ENCODE data around the gene EFEMP2.

Gene EFEMP2

GRCh38 chr11:65883058-65883761 lies 10.6 kb upstream of the EFEMP2 start:
- H3K27ac ChIP-seq = no peak overlapping the region
- TF ChIP-seq, protein P1, sequence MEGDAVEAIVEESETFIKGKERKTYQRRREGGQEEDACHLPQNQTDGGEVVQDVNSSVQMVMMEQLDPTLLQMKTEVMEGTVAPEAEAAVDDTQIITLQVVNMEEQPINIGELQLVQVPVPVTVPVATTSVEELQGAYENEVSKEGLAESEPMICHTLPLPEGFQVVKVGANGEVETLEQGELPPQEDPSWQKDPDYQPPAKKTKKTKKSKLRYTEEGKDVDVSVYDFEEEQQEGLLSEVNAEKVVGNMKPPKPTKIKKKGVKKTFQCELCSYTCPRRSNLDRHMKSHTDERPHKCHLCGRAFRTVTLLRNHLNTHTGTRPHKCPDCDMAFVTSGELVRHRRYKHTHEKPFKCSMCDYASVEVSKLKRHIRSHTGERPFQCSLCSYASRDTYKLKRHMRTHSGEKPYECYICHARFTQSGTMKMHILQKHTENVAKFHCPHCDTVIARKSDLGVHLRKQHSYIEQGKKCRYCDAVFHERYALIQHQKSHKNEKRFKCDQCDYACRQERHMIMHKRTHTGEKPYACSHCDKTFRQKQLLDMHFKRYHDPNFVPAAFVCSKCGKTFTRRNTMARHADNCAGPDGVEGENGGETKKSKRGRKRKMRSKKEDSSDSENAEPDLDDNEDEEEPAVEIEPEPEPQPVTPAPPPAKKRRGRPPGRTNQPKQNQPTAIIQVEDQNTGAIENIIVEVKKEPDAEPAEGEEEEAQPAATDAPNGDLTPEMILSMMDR (IDR thresholded peaks at IDR 0.05) = no peak
- DNase-seq (ENCODE audit: low spot score) = no peak
- no peak overlapping the region for H3K4me3 ChIP-seq

GRCh38 chr11:65882120-65883057 lies 9.8 kb upstream of the EFEMP2 start:
- Histone ChIP-seq H3K4me3 (no peak overlapping the region), H3K27ac (no peak overlapping the region)
- DNase-seq (ENCODE audit: low spot score) = no peak
- TF ChIP-seq, protein P1 (IDR thresholded peaks at IDR 0.05) = no peak

DNA sequence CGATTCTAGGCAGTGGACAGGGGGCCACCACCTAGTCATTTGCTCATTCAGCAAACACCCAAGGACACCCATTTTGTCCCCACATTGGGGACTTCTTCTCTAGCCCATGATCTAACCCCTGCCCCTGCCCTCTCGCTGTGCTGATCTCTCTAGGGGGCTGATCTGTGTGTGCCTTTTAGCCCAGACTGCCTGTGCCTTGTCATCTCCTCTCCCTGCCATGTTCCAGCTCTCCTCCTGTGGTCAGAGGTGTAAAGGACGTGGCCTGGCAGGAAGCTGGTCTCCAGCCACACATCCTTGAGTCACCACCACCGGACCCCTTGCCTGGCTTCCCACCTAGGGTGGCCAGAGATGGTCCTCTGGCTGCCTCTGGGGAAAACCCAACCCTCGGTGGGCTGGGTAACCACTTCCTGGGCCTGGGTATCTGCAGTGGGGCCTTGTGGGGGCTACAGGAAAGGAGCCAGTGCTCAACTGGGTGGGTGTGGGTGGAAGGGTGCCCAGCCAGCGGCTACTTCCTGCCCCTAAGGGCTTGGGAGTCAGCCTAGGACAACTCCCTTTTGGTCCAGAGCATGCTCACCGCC lies 8.3 kb upstream of the EFEMP2 start:
- no peak for DNase-seq (ENCODE audit: low spot score)
- Histone ChIP-seq H3K27ac (no peak overlapping the region), H3K4me3 (no peak overlapping the region)
- TF ChIP-seq, protein P1 (IDR thresholded peaks at IDR 0.05) = no peak

- Histone ChIP-seq H3K4me3 (no peak overlapping the region), H3K27ac (no peak overlapping the region)
- no peak for DNase-seq (ENCODE audit: low spot score)
- TF ChIP-seq, protein P1 (IDR thresholded peaks at IDR 0.05) = no peak
These were observed 7.4 kb upstream of the EFEMP2 start for GRCh38 chr11:65880027-65880426.

GRCh38 chr11:65879617-65880016 lies 7.0 kb upstream of the EFEMP2 start, which contains the start of gene CTSW:
TSS of gene CTSW (plus strand) at chr11:65879837. CDS start at chr11:65879855, 18 bp downstream.
- DNase-seq (ENCODE audit: low spot score) = no peak
- TF ChIP-seq, protein P1 (IDR thresholded peaks at IDR 0.05) = no peak
- no peak within 1 kb of the TSS for H3K27ac ChIP-seq
- H3K4me3 ChIP-seq = no peak within 1 kb of the TSS

DNA sequence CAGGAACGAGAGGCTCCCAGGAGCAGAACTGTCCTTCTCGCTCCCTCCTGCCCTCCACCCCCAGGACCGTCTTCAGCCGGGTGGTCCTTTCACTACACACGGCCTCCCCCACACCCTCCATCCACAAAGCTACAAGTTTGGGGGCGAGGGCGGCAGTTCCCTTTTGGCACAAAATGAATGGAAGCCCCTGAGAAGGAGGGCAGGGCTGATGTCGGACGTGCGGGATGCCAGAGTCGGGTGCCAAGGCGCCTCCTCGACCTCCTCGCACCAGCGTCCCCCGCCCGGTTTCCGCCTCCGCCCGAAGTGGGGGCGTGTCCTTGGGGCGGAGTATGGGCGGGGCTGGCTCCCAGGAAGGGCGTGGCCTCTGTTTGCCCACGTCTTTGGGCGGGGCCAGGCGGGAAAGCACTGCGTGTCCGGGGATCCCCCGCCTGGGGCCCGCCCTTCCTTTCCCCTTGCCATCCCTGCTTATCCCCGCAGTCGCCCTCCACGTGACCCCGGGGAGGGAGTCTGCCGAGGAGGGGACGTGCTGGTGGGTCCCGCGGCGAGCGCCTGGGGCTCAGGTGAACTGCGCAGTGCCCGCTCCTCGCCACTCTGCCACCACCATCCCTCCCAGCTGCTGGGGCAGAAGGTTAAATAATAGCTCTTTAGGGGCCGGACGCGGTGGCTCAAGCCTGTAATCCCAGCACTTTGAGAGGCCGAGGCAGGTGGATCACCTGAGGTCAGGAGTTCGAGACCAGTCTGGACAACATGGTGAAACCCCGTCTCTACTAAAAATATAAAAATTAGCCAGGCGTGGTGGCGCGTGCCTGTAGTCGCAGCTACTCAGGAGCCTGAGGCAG lies 937 bp upstream of the EFEMP2 start:
- peak overlapping the region; percentile 95 to 96 for H3K27ac ChIP-seq
- TF ChIP-seq, protein P1 (IDR thresholded peaks at IDR 0.05) = no peak
- H3K4me3 ChIP-seq = peak overlapping the region; percentile 84
- DNase-seq (ENCODE audit: low spot score) = peak; percentile 97

All from coronary artery (tissue), 2 donors.